ENCODE results near the gene RDH5.

The RDH5 gene

GRCh38 chr12:55693323-55694187 lies 26.6 kb upstream of the RDH5 start:
- no peaks in the 10 kb centered on the region for H3K79me2 ChIP-seq (ENCODE audit: insufficient read depth, low read length)
- no peaks in the 10 kb centered on the region for H3K9me3 ChIP-seq (ENCODE audit: insufficient read depth, low read depth, low read length)
- H3K9ac ChIP-seq (ENCODE audit: low read depth, low read length, poor library complexity, severe bottlenecking), result no peak overlapping the region
- no peaks in the 10 kb centered on the region for H4K20me1 ChIP-seq (ENCODE audit: insufficient read depth, low read length, poor library complexity, severe bottlenecking)
- TF ChIP-seq CTCF (conservative IDR thresholded peaks at IDR 0.05; ENCODE audit: low read length), result no peak
- no peak for TF ChIP-seq EZH2phosphoT487 (IDR thresholded peaks at IDR 0.05; ENCODE audit: borderline replicate concordance)
- peaks cover 5% of the 10 kb centered on the region for H3K4me1 ChIP-seq (ENCODE audit: insufficient read depth, low read length, poor library complexity, severe bottlenecking)
- no peaks in the 10 kb centered on the region for H3K36me3 ChIP-seq (ENCODE audit: insufficient read depth, low read length)
- H3K4me2 ChIP-seq (ENCODE audit: low read depth, low read length, poor library complexity, severe bottlenecking), result no peak overlapping the region
- no peak overlapping the region for H3K4me3 ChIP-seq (ENCODE audit: low read length, poor library complexity, severe bottlenecking)
- H2AFZ ChIP-seq (ENCODE audit: low read length), result no peak overlapping the region
- H3K27me3 ChIP-seq (ENCODE audit: insufficient read depth, low read length, poor library complexity, severe bottlenecking), result no peaks in the 10 kb centered on the region
- no peaks in the 10 kb centered on the region for H3K9me2 ChIP-seq (replicated peaks; ENCODE audit: low read depth, low read length)
- H3F3A ChIP-seq (ENCODE audit: low read depth), result no peaks in the 10 kb centered on the region

- no peak overlapping the region for H3K4me3 ChIP-seq (ENCODE audit: low read length, poor library complexity, severe bottlenecking)
- no peaks in the 10 kb centered on the region for H4K20me1 ChIP-seq (ENCODE audit: insufficient read depth, low read length, poor library complexity, severe bottlenecking)
- no peaks in the 10 kb centered on the region for H3K79me2 ChIP-seq (ENCODE audit: insufficient read depth, low read length)
- no peak overlapping the region for H3K4me2 ChIP-seq (ENCODE audit: low read depth, low read length, poor library complexity, severe bottlenecking)
- H3K27me3 ChIP-seq (ENCODE audit: insufficient read depth, low read length, poor library complexity, severe bottlenecking), result no peaks in the 10 kb centered on the region
- H3F3A ChIP-seq (ENCODE audit: low read depth), result no peaks in the 10 kb centered on the region
- no peak overlapping the region for H3K9ac ChIP-seq (ENCODE audit: low read depth, low read length, poor library complexity, severe bottlenecking)
- H3K36me3 ChIP-seq (ENCODE audit: insufficient read depth, low read length), result no peaks in the 10 kb centered on the region
- H3K4me1 ChIP-seq (ENCODE audit: insufficient read depth, low read length, poor library complexity, severe bottlenecking), result peaks cover 5% of the 10 kb centered on the region
- no peaks in the 10 kb centered on the region for H3K9me2 ChIP-seq (replicated peaks; ENCODE audit: low read depth, low read length)
- TF ChIP-seq CTCF (conservative IDR thresholded peaks at IDR 0.05; ENCODE audit: low read length), result no peak
- no peak for TF ChIP-seq EZH2phosphoT487 (IDR thresholded peaks at IDR 0.05; ENCODE audit: borderline replicate concordance)
- H2AFZ ChIP-seq (ENCODE audit: low read length), result no peak overlapping the region
- H3K9me3 ChIP-seq (ENCODE audit: insufficient read depth, low read depth, low read length), result no peaks in the 10 kb centered on the region
These were observed 26.0 kb upstream of the RDH5 start for GRCh38 chr12:55694188-55694515.

GRCh38 chr12:55694651-55695050 lies 25.5 kb upstream of the RDH5 start:
- Histone ChIP-seq H3F3A (ENCODE audit: low read depth) (no peaks in the 10 kb centered on the region), H3K79me2 (ENCODE audit: insufficient read depth, low read length) (no peaks in the 10 kb centered on the region), H3K4me1 (ENCODE audit: insufficient read depth, low read length, poor library complexity, severe bottlenecking) (peaks cover under 1% of the 10 kb centered on the region), H3K9me3 (ENCODE audit: insufficient read depth, low read depth, low read length) (no peaks in the 10 kb centered on the region), H3K27me3 (ENCODE audit: insufficient read depth, low read length, poor library complexity, severe bottlenecking) (no peaks in the 10 kb centered on the region), H3K4me3 (ENCODE audit: low read length, poor library complexity, severe bottlenecking) (no peak overlapping the region), H3K9me2 (replicated peaks; ENCODE audit: low read depth, low read length) (no peaks in the 10 kb centered on the region), H2AFZ (ENCODE audit: low read length) (no peak overlapping the region), H3K36me3 (ENCODE audit: insufficient read depth, low read length) (no peaks in the 10 kb centered on the region), H4K20me1 (ENCODE audit: insufficient read depth, low read length, poor library complexity, severe bottlenecking) (no peaks in the 10 kb centered on the region), H3K9ac (ENCODE audit: low read depth, low read length, poor library complexity, severe bottlenecking) (no peak overlapping the region), H3K4me2 (ENCODE audit: low read depth, low read length, poor library complexity, severe bottlenecking) (no peak overlapping the region)
- TF ChIP-seq EZH2phosphoT487 (IDR thresholded peaks at IDR 0.05; ENCODE audit: borderline replicate concordance) (no peak), CTCF (conservative IDR thresholded peaks at IDR 0.05; ENCODE audit: low read length) (no peak)

All from Loucy (cell line).